Non-pigmented ciliary epithelial cell (primary cell): ENCODE results near the gene AIFM3.
"Not testable (repeated sequence)": the region's sequence is repeated elsewhere in the genome, so short reads cannot be mapped to it uniquely, and the experiment has no call there.

Experiments used
- DNase-seq: peaks from one replicate; pipeline ENCODE4 v3.0.0-alpha.2; 2010; ENCODE audit warnings: low read depth

The AIFM3 gene

GRCh38 chr22:20942203-20942902 lies 24.7 kb upstream of the AIFM3 start:
- not testable (repeated sequence) for DNase-seq

GRCh38 chr22:20943104-20943933 lies 23.7 kb upstream of the AIFM3 start:
- DNase-seq = no peak

GRCh38 chr22:20944042-20944441 lies 23.0 kb upstream of the AIFM3 start:
- no peak for DNase-seq

- no peak for DNase-seq
Observed at GRCh38 chr22:20945578-20945934, 21.5 kb upstream of the AIFM3 start.

- DNase-seq = no peak
Observed at GRCh38 chr22:20946080-20946986, 20.7 kb upstream of the AIFM3 start.

- no peak for DNase-seq
Observed at GRCh38 chr22:20946991-20947390, 20.1 kb upstream of the AIFM3 start.

GRCh38 chr22:20948450-20948849 lies 18.6 kb upstream of the AIFM3 start:
- no peak for DNase-seq

GRCh38 chr22:20948989-20949388 lies 18.1 kb upstream of the AIFM3 start:
- no peak for DNase-seq

GRCh38 chr22:20949698-20950183 lies 17.3 kb upstream of the AIFM3 start:
- DNase-seq = no peak

- DNase-seq = no peak
Observed at GRCh38 chr22:20951151-20951931, 15.7 kb upstream of the AIFM3 start.

GRCh38 chr22:20951932-20952380 lies 15.1 kb upstream of the AIFM3 start:
- DNase-seq = no peak

- no peak for DNase-seq
Observed at GRCh38 chr22:20952544-20953341, 14.3 kb upstream of the AIFM3 start.

GRCh38 chr22:20953342-20953608 lies 13.8 kb upstream of the AIFM3 start:
- DNase-seq = no peak

GRCh38 chr22:20953668-20954500 lies 13.2 kb upstream of the AIFM3 start:
- no peak for DNase-seq

GRCh38 chr22:20955548-20955947 lies 11.5 kb upstream of the AIFM3 start:
- no peak for DNase-seq

- no peak for DNase-seq
Observed at GRCh38 chr22:20956258-20957101, 10.6 kb upstream of the AIFM3 start.

- no peak for DNase-seq
Observed at GRCh38 chr22:20957102-20957682, 9.9 kb upstream of the AIFM3 start.

- DNase-seq = no peak
Observed at GRCh38 chr22:20957683-20958431, 9.2 kb upstream of the AIFM3 start.
